ENCODE data around the gene COLEC11.
A peak's percentile ranks its signal among the peaks of the same experiment; 100 is the strongest.

Gene COLEC11

DNA sequence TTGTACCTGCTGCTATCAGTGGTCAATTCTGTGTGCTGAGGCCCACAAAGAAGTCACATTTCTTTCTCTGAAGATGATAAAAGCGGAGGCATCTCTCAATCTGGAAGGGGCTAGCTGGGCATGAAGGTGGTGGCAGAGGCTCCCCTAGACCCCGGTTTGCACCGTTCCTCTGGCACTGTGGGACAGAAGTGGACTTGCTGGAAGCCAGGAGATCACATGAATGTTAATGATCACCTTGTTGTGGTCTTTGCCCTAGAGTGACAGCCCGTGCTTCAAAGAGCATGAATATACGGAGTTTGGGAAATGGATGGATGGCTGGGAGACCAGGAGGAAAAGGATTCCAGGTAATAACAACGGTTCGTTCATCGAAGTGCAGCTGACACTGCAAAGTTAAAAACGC lies 83.3 kb downstream of the COLEC11 start:
- no peak for DNase-seq

- DNase-seq = no peak
Observed at GRCh38 chr2:3679180-3679579, 84.3 kb downstream of the COLEC11 start.

GRCh38 chr2:3679616-3680393 lies 84.9 kb downstream of the COLEC11 start:
- no peak for DNase-seq

DNA sequence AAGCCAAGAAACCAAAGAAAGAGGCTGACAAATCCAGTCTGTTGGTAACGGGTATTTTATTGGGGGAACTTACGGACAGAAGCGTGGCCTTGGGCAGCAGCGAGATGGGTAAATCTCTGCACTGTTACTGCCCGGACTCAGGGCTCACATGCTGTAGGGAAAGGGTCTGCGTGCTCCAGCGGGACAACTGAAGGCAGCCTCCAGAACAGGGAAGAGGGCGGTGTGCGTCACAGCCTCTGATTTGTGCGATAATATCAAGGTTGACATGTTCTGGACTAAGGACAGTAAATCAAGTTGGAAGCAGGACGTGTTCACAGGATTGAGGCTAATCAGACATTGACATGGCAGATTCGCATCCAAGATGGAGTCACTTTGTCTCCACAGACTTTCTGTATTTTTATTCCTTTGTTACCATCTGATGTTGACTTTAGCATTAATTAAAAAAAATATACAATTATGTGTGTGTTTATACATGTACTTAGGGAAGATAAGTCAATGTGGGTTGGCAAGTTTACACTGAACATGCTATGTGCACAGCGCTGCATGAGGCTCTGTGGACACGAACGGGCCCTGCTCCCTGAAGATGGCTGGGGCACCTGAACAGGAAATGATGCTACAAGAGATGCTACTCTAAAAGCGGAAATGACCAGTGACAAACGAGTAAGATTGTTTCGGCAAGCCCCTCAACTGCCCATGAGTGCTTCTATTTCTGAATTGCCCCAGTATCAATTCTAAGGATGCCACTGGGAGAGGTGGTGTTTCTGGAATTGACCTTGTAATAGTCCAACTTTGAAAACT lies 85.8 kb downstream of the COLEC11 start:
- DNase-seq = no peak

DNA sequence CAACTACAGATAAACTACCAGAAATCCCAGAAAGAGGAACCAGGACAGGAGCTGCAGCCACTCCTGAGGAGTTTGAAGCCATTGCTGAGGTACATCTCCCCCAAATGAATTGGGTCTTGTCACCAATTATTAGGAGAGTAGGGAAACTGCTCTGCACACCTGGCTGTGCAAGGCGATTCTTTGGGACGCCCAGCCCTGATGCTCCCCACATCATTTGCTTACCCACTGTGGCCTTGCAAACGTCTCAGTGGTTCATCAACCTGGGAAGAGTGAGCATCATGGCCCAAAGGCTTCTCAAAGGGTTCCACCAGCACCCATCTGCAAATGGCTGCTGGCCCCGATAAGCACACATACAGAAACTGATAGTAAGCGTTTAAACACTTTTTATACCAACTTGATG lies 86.7 kb downstream of the COLEC11 start:
- no peak for DNase-seq

GRCh38 chr2:3682811-3683210 lies 87.9 kb downstream of the COLEC11 start:
- DNase-seq = no peak

GRCh38 chr2:3683748-3684454 lies 89.0 kb downstream of the COLEC11 start:
- DNase-seq = peak in 1 of 3 experiments; percentile 40

- DNase-seq = peak in 1 of 3 experiments; percentile 28
Observed at GRCh38 chr2:3689998-3690748, 95.3 kb downstream of the COLEC11 start.

DNA sequence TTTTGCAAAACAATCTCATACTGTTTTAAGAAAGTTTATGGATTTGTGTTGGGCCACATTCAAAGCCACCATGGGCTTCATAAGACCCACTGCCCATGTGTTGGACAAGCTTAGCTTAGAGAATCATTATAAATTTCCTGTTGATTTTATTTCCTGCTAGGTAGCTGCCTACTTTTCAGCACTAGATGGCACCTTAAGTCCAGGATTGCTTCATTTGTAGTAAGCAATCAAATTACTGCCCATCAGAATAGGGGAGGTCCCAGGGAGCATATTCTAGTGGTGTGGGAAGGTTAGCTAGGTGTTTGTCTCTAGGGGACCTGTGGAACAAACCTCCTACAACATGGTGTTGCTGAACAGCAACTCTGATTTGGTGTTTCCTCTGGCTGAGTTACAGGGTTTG lies 97.5 kb downstream of the COLEC11 start:
- DNase-seq = peak; percentile 38 to 80 (median 47)
